GM19438 (cell line): ENCODE data around the gene EXPH5.

ENCODE experiments used
- ATAC-seq: cut with Tn5 transposase; IDR thresholded peaks from one replicate; pipeline ENCODE4 v1.9.1; 2021; ENCODE audit warnings: low read depth; ENCODE audit not compliant: unreplicated experiment

EXPH5 gene

GRCh38 chr11:108486331-108486730 lies 107.2 kb downstream of the EXPH5 start:
- no peak for ATAC-seq

DNA sequence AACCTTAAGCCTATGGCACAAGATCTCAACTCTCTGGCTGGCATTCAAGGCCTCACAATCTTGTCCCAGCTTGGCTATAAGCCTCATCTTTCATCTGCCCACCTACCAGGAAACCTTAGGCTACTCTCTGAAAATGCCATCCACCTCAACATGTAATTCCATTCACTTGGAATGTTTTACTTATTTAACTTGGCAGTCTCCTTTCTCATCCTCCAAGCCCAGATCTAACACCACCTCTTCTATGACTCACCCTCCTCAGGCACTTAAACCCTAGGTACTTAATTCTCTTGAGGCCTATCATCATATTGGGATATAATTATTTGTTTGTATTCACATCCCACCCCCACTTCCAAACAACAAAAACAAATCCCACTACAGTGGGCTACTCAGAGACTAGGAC lies 110.4 kb downstream of the EXPH5 start:
- ATAC-seq: no peak

- ATAC-seq: no peak
Observed at GRCh38 chr11:108474664-108475463, 118.7 kb downstream of the EXPH5 start.

GRCh38 chr11:108472681-108473080 lies 120.9 kb downstream of the EXPH5 start:
- no peak for ATAC-seq

GRCh38 chr11:108468478-108468864 lies 125.1 kb downstream of the EXPH5 start:
- no peak for ATAC-seq

- ATAC-seq: peak; percentile 99
Observed at GRCh38 chr11:108467091-108467823, 126.3 kb downstream of the EXPH5 start, which contains the start of gene C11orf65. Gene C11orf65 (minus strand): TSS chr11:108467529. CDS start chr11:108461559, 5,970 bp downstream.

DNA sequence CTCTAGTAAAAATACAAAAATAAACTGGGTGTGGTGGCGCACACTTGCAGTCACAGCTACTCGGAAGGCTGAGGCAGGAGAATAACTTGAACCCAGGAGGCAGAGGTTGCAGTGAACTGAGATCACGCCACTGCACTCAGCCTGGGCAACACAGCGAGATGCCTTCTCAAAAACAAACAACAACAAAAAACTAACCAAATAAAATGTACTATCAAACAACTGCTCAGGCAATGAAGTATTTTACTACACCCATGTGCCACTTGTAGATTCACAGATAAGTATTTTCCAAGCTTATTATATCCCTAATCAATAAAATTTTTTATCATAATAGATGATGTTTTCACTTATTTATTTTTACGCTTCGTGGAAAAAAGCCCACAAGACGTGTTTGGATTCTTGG lies 127.2 kb downstream of the EXPH5 start:
- ATAC-seq: no peak
